Endothelial cell (in vitro differentiated cells): ENCODE measurements around the gene TMEM239. TPM values are rescaled to one million over a fixed set of nuclear protein-coding genes. Genes with fewer than 3 reads are reported as not detected.
"Not testable (repeated sequence)": the region's sequence is repeated elsewhere in the genome, so short reads cannot be mapped to it uniquely, and the experiment has no call there.

Source experiments
- DNase-seq: peaks from one replicate; pipeline ENCODE4 v3.0.0; 2021; ENCODE audit warnings: low spot score
- H3K27ac Mint-ChIP-seq: one replicate; pipeline ENCODE4 v1.8.0; 2021; ENCODE audit warnings: mixed read lengths, inconsistent platforms; ENCODE audit not compliant: unreplicated experiment
- H3K27me3 Mint-ChIP-seq: one replicate; pipeline ENCODE4 v1.8.0; 2021; ENCODE audit warnings: mild to moderate bottlenecking, moderate library complexity, mixed read lengths, inconsistent platforms; ENCODE audit not compliant: unreplicated experiment
- H3K36me3 Mint-ChIP-seq: one replicate; pipeline ENCODE4 v1.8.0; 2021; ENCODE audit warnings: mild to moderate bottlenecking, low read depth, mixed read lengths, inconsistent platforms; ENCODE audit not compliant: unreplicated experiment
- H3K4me1 Mint-ChIP-seq: one replicate; pipeline ENCODE4 v1.8.0; 2021; ENCODE audit warnings: mild to moderate bottlenecking, mixed read lengths, inconsistent platforms; ENCODE audit not compliant: unreplicated experiment
- H3K4me3 Mint-ChIP-seq: one replicate; pipeline ENCODE4 v1.8.0; 2021; ENCODE audit warnings: mild to moderate bottlenecking, mixed read lengths, inconsistent platforms; ENCODE audit not compliant: unreplicated experiment
- H3K9me3 Mint-ChIP-seq: one replicate; pipeline ENCODE4 v1.8.0; 2021; ENCODE audit warnings: mixed read lengths, inconsistent platforms; ENCODE audit not compliant: unreplicated experiment
- CTCF ChIP-seq: fragments of 200-600 bp; sonication (generic); IDR thresholded peaks from one replicate; pipeline ENCODE4 v1.5.0; 2021; ENCODE audit warnings: antibody characterized with exemption; ENCODE audit not compliant: unreplicated experiment
- total RNA-seq: library from RNA; stranded (reverse); fragmentation: NEBNext Ultra II Directional; extraction: Animal tissue kit (Norgen Biotek cat#: 25700); gene quantifications from one replicate; pipeline ENCODE4 v1.2.1, GENCODE V29; 2021; ENCODE audit not compliant: unreplicated experiment

Gene TMEM239
- total RNA-seq, 1 donor from 2014 or later, result not detected

DNA sequence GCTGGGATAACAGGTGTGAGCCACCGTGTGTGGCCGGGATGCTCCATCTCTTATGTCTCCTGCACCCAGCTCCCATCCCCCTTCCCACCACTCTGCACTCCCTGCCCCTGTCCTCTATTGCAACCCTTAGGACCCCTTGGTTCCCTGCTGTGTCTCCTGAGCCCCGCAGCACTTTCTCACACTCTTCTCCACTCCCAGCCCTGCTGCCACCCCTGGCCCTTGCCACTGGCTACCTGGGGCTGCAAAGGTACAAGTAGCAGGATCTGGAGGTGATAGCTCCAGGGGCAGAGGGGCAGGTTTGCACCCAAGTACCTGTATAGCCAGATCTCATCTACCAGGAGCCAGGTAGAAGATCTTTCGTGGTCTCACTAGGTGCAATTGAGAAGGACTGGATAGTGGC is 9.1 kb upstream of the TMEM239 start:
- peaks cover 4% of the 10 kb centered on the region for H3K36me3 Mint-ChIP-seq
- no peak overlapping the region for H3K27ac Mint-ChIP-seq
- no peak for TF ChIP-seq CTCF

DNA sequence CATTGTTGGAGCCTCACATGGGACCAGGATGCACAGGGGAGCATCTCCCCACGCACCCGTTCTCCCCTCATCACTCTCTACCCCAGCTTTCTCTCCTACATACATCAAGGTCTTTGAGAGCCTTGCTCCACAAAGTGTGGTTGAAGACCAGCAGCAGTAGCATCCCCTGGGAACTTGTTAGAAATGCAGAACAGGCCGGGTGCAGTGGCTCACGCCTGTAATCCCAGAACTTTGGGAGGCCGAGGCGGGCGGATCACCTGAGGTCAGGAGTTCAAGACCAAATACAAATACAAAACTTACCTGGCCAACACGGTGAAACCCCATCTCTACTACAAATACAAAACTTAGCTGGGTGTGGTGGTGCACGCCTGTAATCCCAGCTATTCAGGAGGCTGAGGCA is 8.2 kb upstream of the TMEM239 start:
- not testable (repeated sequence) for H3K36me3 Mint-ChIP-seq, DNase-seq, H3K4me1 Mint-ChIP-seq, H3K27ac Mint-ChIP-seq, H3K4me3 Mint-ChIP-seq, H3K9me3 Mint-ChIP-seq
- peaks cover 19% of the 10 kb centered on the region for H3K27me3 Mint-ChIP-seq

More for the DNA sequence above, 9.1 kb upstream of the TMEM239 start:
- Mint-ChIP-seq H3K9me3 (no peaks in the 10 kb centered on the region), H3K4me1 (peaks cover 9% of the 10 kb centered on the region), H3K4me3 (no peak overlapping the region), H3K27me3 (peaks cover 19% of the 10 kb centered on the region)
- DNase-seq, result no peak

DNA sequence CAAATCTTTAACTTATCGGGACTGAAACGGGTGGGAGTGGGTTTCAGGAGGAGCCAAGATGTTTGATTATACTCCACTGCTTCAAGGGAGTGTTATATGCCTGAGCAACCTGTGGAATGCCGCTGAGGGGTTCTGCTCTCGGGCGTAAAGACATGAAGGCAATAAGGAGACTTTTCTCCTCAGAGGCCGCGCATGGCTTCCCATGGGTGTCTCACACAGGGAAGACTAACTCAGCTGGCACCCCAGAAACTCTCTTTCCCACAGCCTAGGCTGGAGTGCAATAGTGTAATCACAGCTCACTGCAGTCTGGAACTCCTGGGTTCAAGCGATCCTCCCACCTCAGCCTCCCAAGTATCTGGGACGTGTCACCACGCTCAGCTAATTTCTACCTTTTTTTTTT is 6.5 kb upstream of the TMEM239 start:
- Mint-ChIP-seq H3K4me3 (no peak overlapping the region), H3K27me3 (peaks cover 18% of the 10 kb centered on the region), H3K27ac (no peak overlapping the region), H3K4me1 (peaks cover 5% of the 10 kb centered on the region), H3K9me3 (no peaks in the 10 kb centered on the region), H3K36me3 (no peaks in the 10 kb centered on the region)
- no peak for DNase-seq
- TF ChIP-seq CTCF, result no peak

- no peak for TF ChIP-seq CTCF
- no peaks in the 10 kb centered on the region for H3K9me3 Mint-ChIP-seq
- no peak overlapping the region for H3K4me3 Mint-ChIP-seq
- DNase-seq, result no peak
- H3K4me1 Mint-ChIP-seq, result no peaks in the 10 kb centered on the region
- H3K27me3 Mint-ChIP-seq, result peaks cover 14% of the 10 kb centered on the region
- no peak overlapping the region for H3K27ac Mint-ChIP-seq
- no peaks in the 10 kb centered on the region for H3K36me3 Mint-ChIP-seq
These were observed 4.0 kb upstream of the TMEM239 start for GRCh38 chr20:2812189-2812588.

- DNase-seq, result no peak
- Mint-ChIP-seq H3K9me3 (no peaks in the 10 kb centered on the region), H3K27me3 (peaks cover 19% of the 10 kb centered on the region), H3K4me3 (no peak overlapping the region), H3K36me3 (peaks cover 4% of the 10 kb centered on the region), H3K27ac (no peak overlapping the region), H3K4me1 (no peaks in the 10 kb centered on the region)
- TF ChIP-seq CTCF, result no peak
These were observed 2.1 kb upstream of the TMEM239 start for GRCh38 chr20:2814076-2814475.
